Stimulated activated CD8-positive, alpha-beta memory T cell treated with anti-CD3 and anti-CD28 coated beads, Interleukin-4, amount 100 ng/mL, for 48 hours (primary cell): ENCODE data around the gene MMP28.

ENCODE experiments used
- DNase-seq: peaks from one replicate; pipeline ENCODE4 v3.0.0-alpha.2; 2020

MMP28 gene

GRCh38 chr17:35797370-35797769 lies 1.9 kb upstream of the MMP28 start:
- no peak for DNase-seq

GRCh38 chr17:35796942-35797341 lies 1.5 kb upstream of the MMP28 start:
- DNase-seq: no peak

- no peak for DNase-seq
Measured at GRCh38 chr17:35795871-35796265, 427 bp upstream of the MMP28 start.

- DNase-seq: peak; percentile 12
Measured at GRCh38 chr17:35793257-35793656, 2.2 kb downstream of the MMP28 start.

GRCh38 chr17:35791681-35792350 lies 3.6 kb downstream of the MMP28 start:
- DNase-seq: no peak

GRCh38 chr17:35790841-35791240 lies 4.6 kb downstream of the MMP28 start:
- DNase-seq: no peak

- no peak for DNase-seq
Measured at GRCh38 chr17:35788477-35789368, 6.7 kb downstream of the MMP28 start.

GRCh38 chr17:35786941-35787432 lies 8.5 kb downstream of the MMP28 start:
- no peak for DNase-seq

GRCh38 chr17:35784895-35785294 lies 10.5 kb downstream of the MMP28 start:
- no peak for DNase-seq

GRCh38 chr17:35780950-35781349 lies 14.5 kb downstream of the MMP28 start:
- no peak for DNase-seq

- no peak for DNase-seq
Measured at GRCh38 chr17:35778641-35779196, 16.7 kb downstream of the MMP28 start.

GRCh38 chr17:35775583-35775982 lies 19.9 kb downstream of the MMP28 start:
- DNase-seq: no peak

GRCh38 chr17:35775039-35775438 lies 20.4 kb downstream of the MMP28 start:
- no peak for DNase-seq

GRCh38 chr17:35774499-35774898 lies 20.9 kb downstream of the MMP28 start:
- DNase-seq: no peak

GRCh38 chr17:35773679-35774425 lies 21.6 kb downstream of the MMP28 start:
- DNase-seq: no peak

- DNase-seq: no peak
Measured at GRCh38 chr17:35773129-35773528, 22.3 kb downstream of the MMP28 start.

- DNase-seq: no peak
Measured at GRCh38 chr17:35769895-35770486, 25.4 kb downstream of the MMP28 start.

GRCh38 chr17:35768797-35769196 lies 26.6 kb downstream of the MMP28 start:
- DNase-seq: no peak

GRCh38 chr17:35766903-35767510 lies 28.4 kb downstream of the MMP28 start:
- no peak for DNase-seq

- no peak for DNase-seq
Measured at GRCh38 chr17:35766489-35766877, 29.0 kb downstream of the MMP28 start.

GRCh38 chr17:35765756-35766488 lies 29.5 kb downstream of the MMP28 start:
- DNase-seq: no peak
